Activated naive CD4-positive, alpha-beta T cell treated with anti-CD3 and anti-CD28 coated beads, Interleukin-2, amount 50 U/mL, for 24 hours (primary cell): ENCODE data around the gene PPP6C.
"Not testable (repeated sequence)": the region's sequence is repeated elsewhere in the genome, so short reads cannot be mapped to it uniquely, and the experiment has no call there.

Experiments
- H3K27ac Mint-ChIP-seq: one replicate; pipeline ENCODE4 v1.8.0; 2021; ENCODE audit warnings: mild to moderate bottlenecking, mixed read lengths
- H3K27me3 Mint-ChIP-seq: one replicate; pipeline ENCODE4 v1.8.0; 2021; ENCODE audit warnings: mixed read lengths
- H3K36me3 Mint-ChIP-seq: one replicate; pipeline ENCODE4 v1.8.0; 2021; ENCODE audit warnings: mixed read lengths
- H3K4me1 Mint-ChIP-seq: one replicate; pipeline ENCODE4 v1.8.0; 2021; ENCODE audit warnings: mixed read lengths
- H3K4me3 Mint-ChIP-seq: one replicate; pipeline ENCODE4 v1.8.0; 2021; ENCODE audit warnings: mild to moderate bottlenecking, mixed read lengths
- H3K9me3 Mint-ChIP-seq: one replicate; pipeline ENCODE4 v1.8.0; 2021; ENCODE audit warnings: mixed read lengths

PPP6C gene

DNA sequence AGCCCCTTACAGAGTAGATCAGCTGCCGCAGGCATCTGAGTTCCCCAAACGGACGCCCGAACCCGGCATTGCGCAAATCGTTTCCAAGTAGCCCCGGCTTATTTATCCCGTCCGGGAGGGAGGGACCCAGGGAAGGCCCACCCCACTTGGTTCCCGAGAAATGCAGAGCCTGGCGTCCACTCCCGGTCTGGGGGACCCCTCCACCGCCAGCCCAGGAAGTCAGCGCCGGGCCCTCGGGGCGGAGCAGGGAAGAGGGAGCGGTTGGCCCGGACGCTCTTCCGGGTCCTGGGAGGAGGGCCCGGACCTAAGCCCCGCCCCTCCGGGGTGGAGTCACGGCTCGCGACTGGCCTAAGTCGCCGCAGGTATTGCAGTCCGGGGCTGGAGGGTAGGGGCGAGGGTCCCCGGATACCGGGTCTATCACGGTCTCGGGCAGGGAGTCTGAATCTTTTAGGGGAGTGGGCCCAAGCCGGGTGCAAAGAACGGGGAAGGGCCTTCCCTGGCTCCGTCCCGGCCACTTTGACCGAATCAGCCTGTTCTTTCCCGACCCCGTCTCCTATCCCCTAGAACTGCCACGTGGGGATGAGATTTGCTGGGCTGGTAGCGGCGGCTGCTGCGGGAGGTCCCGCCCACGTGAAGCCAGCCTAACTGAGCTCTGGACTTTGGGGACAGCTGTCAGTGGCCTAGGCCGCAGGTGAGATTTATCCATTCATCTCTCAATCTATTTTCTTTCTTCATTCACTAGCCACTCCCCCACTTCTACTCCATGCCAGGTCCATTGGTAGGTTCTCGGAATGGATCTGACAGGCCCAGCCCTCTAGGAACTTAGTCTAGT is 10.8 kb upstream of the PPP6C start, which contains the start of gene RABEPK:
Gene RABEPK (plus strand): TSS at position 327 of the 832 bp plus-strand sequence. CDS start 2,472 bp downstream, outside the sequence.
- peaks cover 50% of the 10 kb centered on the region for H3K4me1 Mint-ChIP-seq
- H3K9me3 Mint-ChIP-seq: no peaks in the 10 kb centered on the region
- peaks cover 10% of the 10 kb centered on the region for H3K36me3 Mint-ChIP-seq
- H3K27me3 Mint-ChIP-seq: no peaks in the 10 kb centered on the region
- H3K27ac Mint-ChIP-seq: peak within 1 kb of the TSS; percentile 93
- H3K4me3 Mint-ChIP-seq: peak within 1 kb of the TSS; percentile 96

DNA sequence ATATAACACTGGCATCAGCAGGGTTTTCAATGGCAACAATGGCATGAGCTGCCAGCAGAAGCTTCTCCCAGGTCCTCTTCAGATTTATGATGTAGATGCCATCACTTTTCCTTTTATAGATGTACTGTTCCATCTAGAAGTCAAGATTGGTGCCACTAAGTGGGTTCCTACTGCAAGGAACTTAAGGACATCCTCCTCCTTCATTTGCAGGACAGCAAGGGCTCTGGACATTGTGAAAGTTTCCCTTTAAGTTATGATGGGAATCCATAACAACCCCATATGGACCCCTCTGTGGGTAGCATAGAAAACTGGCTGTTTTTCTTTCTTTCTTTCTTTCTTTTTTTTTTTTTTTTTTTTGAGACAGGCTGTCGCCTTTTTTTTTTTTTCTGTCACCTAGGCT is 6.0 kb upstream of the PPP6C start:
- H3K4me3 Mint-ChIP-seq, H3K27me3 Mint-ChIP-seq, H3K9me3 Mint-ChIP-seq, H3K27ac Mint-ChIP-seq, H3K36me3 Mint-ChIP-seq: not testable (repeated sequence)
- peaks cover 72% of the 10 kb centered on the region for H3K4me1 Mint-ChIP-seq

DNA sequence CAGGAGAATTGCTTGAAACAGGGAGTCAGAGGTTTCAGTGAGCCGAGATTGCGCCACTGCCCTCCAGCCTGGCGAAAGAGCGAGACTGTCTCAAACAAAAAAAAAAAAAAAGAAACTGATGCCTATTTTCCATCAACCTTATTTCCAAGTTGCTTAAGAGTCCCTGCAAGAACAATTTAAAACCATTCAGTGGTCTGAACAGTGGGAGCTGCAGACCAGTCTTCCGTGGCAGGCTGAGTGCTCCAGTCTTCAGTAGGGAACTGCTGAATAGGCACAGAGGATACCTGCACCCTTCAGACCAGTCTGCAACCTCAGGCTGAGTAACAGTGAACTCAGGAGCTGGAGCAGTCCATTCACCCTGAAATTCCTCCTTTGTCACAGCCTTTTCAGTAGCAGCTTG is 4.9 kb upstream of the PPP6C start:
- H3K36me3 Mint-ChIP-seq, H3K9me3 Mint-ChIP-seq, H3K27me3 Mint-ChIP-seq: not testable (repeated sequence)
- Mint-ChIP-seq H3K27ac (peak overlapping the region; percentile 85), H3K4me3 (peak overlapping the region; percentile 71), H3K4me1 (peaks cover 74% of the 10 kb centered on the region)

DNA sequence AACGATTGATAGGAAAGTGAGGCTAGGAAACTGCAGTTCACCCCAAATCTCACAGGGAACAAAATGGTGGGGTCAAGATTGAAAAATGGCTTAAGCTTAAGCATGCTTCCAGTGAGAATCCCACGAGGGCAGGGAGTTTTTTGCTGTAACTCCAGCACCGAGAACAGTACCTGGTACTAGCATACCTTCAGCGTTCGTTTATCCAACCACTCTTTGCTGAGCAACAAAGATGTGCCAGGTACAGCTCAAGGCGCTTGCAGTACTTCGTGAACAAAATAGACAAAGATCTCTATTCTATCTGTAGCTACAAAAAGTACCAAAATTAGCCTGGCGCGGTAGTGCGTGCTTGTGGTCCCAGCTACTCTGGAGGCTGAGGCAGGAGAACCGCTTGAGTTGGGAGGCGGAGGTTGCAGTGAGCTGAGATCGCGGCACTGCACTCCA is 778 bp upstream of the PPP6C start:
- H3K4me3 Mint-ChIP-seq: peak overlapping the region; percentile 98
- peak overlapping the region; percentile 97 for H3K27ac Mint-ChIP-seq
- H3K9me3 Mint-ChIP-seq: no peaks in the 10 kb centered on the region
- peaks cover 66% of the 10 kb centered on the region for H3K4me1 Mint-ChIP-seq
- no peaks in the 10 kb centered on the region for H3K36me3 Mint-ChIP-seq
- no peaks in the 10 kb centered on the region for H3K27me3 Mint-ChIP-seq

DNA sequence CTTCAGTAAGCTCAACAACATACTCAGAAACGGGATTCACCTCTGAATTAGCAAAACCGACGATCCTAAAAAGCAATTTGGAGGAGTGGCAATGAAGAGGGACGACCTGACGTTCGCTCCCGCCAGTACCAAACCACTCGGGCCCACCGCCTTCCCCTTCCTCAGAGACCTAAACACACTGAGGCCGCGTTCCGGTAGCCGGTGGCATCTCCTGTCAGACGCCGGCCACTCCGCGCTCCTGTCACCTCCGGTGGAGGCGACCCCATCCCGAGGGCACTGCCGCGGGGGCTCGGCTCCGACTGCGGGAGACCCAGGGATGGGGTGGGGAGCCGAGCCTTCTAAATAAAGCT is 617 bp downstream of the PPP6C start:
- Mint-ChIP-seq H3K27ac (peak overlapping the region; percentile 79), H3K9me3 (no peaks in the 10 kb centered on the region), H3K27me3 (no peaks in the 10 kb centered on the region), H3K4me3 (peak overlapping the region; percentile 98), H3K4me1 (peaks cover 62% of the 10 kb centered on the region), H3K36me3 (peaks cover 2% of the 10 kb centered on the region)

DNA sequence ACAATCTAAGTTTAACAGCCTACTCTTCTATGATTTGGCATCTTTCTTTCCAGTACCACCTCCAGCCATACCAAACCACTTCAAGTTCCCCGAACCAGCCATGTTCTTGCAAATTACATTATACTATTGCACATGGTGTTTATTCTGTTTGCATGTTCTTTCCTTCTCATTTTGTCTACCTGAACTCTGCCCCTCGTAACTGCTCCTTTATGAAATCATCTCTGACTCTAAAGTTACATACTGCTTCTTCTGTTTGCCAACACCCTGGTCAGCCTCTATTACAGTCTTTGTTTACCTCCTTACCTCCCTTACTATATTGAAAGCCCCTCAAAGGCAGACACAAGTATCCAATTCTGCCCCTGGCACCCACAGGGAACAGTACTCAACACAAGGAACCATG is 6.0 kb downstream of the PPP6C start:
- Mint-ChIP-seq H3K4me3 (no peak overlapping the region), H3K27me3 (no peaks in the 10 kb centered on the region), H3K27ac (no peak overlapping the region), H3K4me1 (peaks cover 78% of the 10 kb centered on the region), H3K36me3 (peaks cover 13% of the 10 kb centered on the region), H3K9me3 (no peaks in the 10 kb centered on the region)

DNA sequence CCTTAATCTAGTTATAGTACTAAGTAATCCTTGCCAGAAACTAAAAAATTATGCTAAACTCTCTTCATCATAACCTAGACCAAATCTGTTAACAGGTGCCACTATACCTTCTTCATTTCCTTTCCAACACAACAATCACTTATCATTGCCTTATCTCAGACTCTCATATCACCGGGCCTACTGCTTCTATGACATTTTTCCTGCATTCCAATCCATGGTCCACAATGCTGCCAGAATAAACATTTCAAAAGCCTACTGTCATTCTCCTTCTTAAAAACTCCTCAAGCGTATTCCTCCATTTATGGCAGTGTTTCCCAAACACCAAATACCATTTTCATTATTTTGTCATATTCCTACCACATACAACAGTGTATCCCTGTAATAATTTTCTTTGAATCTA is 6.5 kb downstream of the PPP6C start:
- Mint-ChIP-seq H3K27ac (peak overlapping the region; percentile 41), H3K4me3 (no peak overlapping the region), H3K36me3 (peaks cover 14% of the 10 kb centered on the region), H3K4me1 (peaks cover 82% of the 10 kb centered on the region), H3K9me3 (no peaks in the 10 kb centered on the region), H3K27me3 (no peaks in the 10 kb centered on the region)

DNA sequence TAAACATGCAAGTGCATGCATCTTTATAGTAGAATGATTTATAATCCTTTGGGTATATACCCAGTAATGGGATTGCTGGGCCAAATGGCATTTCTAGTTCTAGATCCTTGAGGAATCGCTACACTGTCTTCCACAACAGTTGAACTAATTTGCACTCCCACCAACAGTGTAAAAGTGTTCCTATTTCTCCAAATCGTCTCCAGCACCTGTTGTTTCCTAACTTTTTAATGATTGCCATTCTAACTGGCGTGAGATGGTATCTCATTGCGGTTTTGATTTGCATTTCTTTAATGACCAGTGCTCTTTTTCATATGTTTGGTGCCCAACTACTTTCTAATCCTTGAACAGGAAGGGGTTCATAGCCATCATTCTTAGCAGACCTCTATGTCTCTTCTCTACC is 7.8 kb downstream of the PPP6C start:
- Mint-ChIP-seq H3K4me1 (peaks cover 81% of the 10 kb centered on the region), H3K36me3 (peaks cover 14% of the 10 kb centered on the region), H3K27ac (peak overlapping the region; percentile 57)
- H3K27me3 Mint-ChIP-seq, H3K4me3 Mint-ChIP-seq, H3K9me3 Mint-ChIP-seq: not testable (repeated sequence)

DNA sequence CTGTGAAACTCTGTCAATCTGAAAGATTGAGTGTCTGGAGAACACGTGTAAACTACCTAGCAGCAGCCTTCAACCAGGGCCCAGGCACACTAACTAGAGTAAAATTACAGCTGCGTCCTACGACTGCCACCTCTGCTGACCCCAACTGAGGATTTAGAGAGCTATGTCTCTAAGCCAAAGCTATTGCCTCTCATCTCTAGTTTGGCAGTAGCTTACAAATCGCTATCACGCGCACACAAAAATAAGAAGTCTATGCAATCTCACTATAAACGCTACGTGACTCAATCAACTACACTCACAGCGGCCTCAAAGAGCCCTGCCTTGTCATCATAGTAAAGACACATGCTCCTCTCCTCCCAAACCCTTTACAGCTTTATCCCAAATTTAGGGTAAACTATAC is 8.7 kb downstream of the PPP6C start:
- peaks cover 86% of the 10 kb centered on the region for H3K4me1 Mint-ChIP-seq
- H3K9me3 Mint-ChIP-seq: no peaks in the 10 kb centered on the region
- peaks cover 16% of the 10 kb centered on the region for H3K36me3 Mint-ChIP-seq
- H3K27me3 Mint-ChIP-seq: no peaks in the 10 kb centered on the region
- no peak overlapping the region for H3K4me3 Mint-ChIP-seq
- H3K27ac Mint-ChIP-seq: peak overlapping the region; percentile 19

DNA sequence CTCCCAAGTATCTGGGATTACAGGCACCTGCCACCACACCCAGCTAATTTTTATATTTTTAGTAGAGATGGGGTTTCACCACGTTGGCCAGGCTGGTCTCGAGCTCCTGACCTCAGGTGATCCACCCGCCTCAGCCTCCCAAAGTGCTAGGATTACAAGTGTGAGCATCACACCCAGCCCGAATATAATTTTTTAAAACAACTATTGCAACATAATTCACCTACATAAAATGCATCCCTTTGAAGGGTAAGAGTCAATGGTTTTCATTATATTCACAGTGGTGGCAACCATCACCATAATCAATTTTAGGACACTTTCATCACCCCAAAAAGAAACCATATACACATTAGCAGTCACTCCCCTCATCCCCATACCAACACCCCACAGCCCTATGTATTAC is 9.8 kb downstream of the PPP6C start:
- not testable (repeated sequence) for H3K27ac Mint-ChIP-seq, H3K4me3 Mint-ChIP-seq, H3K27me3 Mint-ChIP-seq, H3K9me3 Mint-ChIP-seq
- H3K36me3 Mint-ChIP-seq: peaks cover 17% of the 10 kb centered on the region
- H3K4me1 Mint-ChIP-seq: peaks cover 80% of the 10 kb centered on the region

DNA sequence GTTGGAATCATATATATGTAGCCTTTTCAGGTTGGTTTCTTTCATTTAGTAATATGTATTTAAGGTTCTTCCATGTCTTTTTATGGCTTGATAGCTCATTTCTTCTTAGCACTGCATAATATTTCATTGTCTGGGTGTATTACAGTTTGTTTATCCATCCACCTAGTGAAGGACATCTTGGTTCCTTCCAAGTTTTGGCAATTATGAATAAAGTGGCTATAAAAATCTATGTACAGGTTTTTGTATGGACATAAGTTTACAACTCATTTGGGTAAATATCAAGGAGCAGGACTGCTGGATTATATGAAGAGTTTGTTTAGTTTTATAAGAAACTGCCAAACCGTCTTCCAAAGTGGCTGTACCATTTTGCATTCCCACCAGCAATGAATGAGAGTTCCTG is 11.7 kb downstream of the PPP6C start:
- H3K27ac Mint-ChIP-seq: no peak overlapping the region
- no peaks in the 10 kb centered on the region for H3K9me3 Mint-ChIP-seq
- peaks cover 14% of the 10 kb centered on the region for H3K36me3 Mint-ChIP-seq
- no peak overlapping the region for H3K4me3 Mint-ChIP-seq
- no peaks in the 10 kb centered on the region for H3K27me3 Mint-ChIP-seq
- peaks cover 78% of the 10 kb centered on the region for H3K4me1 Mint-ChIP-seq

DNA sequence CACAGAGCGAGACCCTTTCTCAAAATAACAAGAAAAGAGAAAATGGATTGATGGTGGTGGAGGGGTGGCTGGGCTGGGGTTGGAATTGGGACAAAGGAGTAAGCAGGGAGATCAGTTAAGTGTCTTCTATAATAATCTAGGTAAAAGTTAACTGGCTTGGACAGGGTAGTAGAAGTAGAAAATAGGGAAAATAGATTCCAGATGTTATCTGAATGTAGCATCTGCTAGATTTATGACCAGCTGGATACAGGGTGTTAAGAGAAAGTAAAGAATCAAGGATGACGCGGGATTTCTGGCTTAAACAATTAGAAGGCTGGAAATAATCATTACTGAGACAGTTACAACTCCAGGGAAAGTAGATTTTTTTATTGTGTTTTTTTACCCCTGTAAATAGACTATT is 13.0 kb downstream of the PPP6C start:
- Mint-ChIP-seq H3K4me1 (peaks cover 78% of the 10 kb centered on the region), H3K36me3 (peaks cover 15% of the 10 kb centered on the region), H3K27me3 (no peaks in the 10 kb centered on the region), H3K27ac (no peak overlapping the region), H3K9me3 (no peaks in the 10 kb centered on the region), H3K4me3 (no peak overlapping the region)

DNA sequence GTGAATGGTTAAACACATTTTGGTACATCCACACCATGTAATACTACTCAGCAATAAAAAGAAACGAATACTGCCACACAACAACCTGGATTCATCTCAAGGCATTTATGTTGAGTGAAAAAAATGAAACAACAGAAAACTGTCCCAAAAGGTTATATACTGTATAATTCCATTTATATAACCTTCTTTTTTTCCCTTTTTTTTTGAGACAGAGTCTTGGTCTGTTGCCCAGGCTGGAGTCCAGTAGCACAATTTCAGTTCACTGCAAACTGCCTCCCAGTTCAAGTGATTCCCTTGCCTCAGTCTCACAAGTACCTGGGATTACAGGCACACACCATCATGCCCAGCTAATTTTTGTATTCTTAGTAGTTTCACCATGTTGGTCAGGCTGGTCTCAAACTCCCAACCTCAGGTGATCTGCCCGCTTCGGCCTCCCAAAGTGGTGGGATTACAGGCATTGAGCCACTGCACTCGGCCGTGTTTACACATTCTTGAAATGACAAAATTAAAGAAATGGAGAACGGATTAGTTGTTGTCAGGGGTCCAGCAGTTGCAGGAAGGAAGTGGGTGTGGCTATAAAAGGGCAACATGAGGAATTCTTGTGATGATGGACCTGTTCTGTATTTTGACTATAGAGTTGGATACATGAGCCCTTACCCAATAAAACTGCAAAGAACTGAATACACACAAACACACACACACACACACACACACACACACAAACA is 17.4 kb downstream of the PPP6C start:
- Mint-ChIP-seq H3K27me3 (no peaks in the 10 kb centered on the region), H3K36me3 (peaks cover 13% of the 10 kb centered on the region), H3K4me1 (peaks cover 57% of the 10 kb centered on the region), H3K9me3 (no peaks in the 10 kb centered on the region), H3K4me3 (peak overlapping the region; percentile 49), H3K27ac (no peak overlapping the region)

DNA sequence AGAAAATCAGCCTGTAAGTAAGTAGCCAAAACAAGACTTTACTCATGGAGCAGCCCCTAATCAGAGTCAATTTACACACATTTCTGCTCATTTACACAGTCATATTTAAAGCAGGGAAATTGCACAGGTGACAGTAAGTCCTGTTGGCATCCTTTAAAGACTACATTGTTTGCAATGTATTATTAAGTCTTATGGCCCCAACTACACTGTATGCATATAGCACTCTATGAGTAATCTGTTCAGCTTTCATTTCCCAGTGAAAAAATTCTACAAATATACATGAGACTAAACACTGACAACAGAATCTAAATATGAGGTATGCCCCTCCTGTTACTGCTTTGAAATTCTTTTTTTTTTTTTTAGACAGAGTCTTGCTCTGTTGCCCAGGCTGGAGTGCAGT is 19.7 kb downstream of the PPP6C start:
- Mint-ChIP-seq H3K27me3 (no peaks in the 10 kb centered on the region), H3K27ac (no peak overlapping the region), H3K36me3 (peaks cover 10% of the 10 kb centered on the region)

DNA sequence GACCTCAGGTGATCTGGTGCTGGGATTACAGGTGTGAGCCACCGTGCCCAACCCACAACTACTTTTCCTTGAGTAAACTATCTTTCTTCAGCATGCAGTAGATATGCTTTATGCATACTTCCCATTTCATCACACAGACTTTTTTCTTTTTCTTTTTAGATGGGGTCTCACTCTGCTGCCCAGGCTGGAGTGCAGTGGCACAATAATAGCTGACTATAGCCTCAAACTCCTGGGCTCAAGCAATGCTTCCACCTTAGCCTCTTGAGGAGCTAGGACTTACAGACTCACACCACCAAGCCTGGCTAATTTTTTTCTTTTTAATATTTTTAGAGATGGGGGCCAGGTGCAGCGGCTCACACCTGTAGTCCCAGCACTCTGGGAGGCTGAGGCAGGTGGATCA is 22.8 kb downstream of the PPP6C start:
- Mint-ChIP-seq H3K9me3 (no peaks in the 10 kb centered on the region), H3K4me1 (peaks cover 33% of the 10 kb centered on the region), H3K36me3 (peaks cover 6% of the 10 kb centered on the region), H3K4me3 (no peak overlapping the region), H3K27me3 (no peaks in the 10 kb centered on the region), H3K27ac (no peak overlapping the region)

More for the DNA sequence above, 19.7 kb downstream of the PPP6C start:
- H3K9me3 Mint-ChIP-seq: no peaks in the 10 kb centered on the region
- peaks cover 48% of the 10 kb centered on the region for H3K4me1 Mint-ChIP-seq
- H3K4me3 Mint-ChIP-seq: no peak overlapping the region

DNA sequence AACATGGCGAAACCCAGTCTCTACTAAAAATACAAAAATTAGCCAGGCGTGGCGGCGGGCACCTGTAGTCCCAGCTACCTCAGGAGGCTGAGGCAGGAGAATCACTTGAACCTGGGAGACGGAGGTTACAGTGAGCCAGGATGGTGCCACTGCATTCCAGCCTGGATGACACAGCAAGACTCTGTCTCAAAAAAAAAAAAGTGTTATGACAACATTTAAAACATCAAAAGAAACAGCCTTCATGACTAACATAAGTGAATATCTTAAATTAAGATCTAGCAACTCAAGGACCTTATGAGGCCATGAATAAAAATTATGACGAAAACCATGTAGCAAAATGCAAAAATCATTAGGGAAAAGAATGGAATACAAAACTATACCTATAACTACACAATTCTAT is 26.7 kb downstream of the PPP6C start:
- H3K36me3 Mint-ChIP-seq, H3K9me3 Mint-ChIP-seq, H3K4me3 Mint-ChIP-seq, H3K27me3 Mint-ChIP-seq: not testable (repeated sequence)
- Mint-ChIP-seq H3K27ac (peak overlapping the region; percentile 13), H3K4me1 (peaks cover 24% of the 10 kb centered on the region)
